Astrocyte (in vitro differentiated cells and primary cell): ENCODE data around the gene ALKBH3. TPM values are rescaled to one million over a fixed set of nuclear protein-coding genes. Genes with fewer than 3 reads are reported as not detected.

Experiments used
- DNase-seq: peaks from one replicate; pipeline ENCODE4 v3.0.0-alpha.2; 2010; ENCODE audit warnings: low read depth
- FAIRE-seq: peaks from 2 replicates; lab custom pipeline; 2011; peaks lifted over from hg19 to GRCh38; lab: Jason Lieb, UNC
- H2AFZ ChIP-seq: 2 replicates; pipeline ENCODE4 v1.6.0; 2012; ENCODE audit warnings: low read depth, low read length, inconsistent platforms
- H3K27ac ChIP-seq: 2 replicates; pipeline ENCODE4 v1.5.1; 2011; ENCODE audit warnings: low read depth, low read length, inconsistent platforms
- H3K27me3 ChIP-seq: 2 replicates; pipeline ENCODE4 v1.6.0; 2011; ENCODE audit warnings: low read length, inconsistent platforms; ENCODE audit not compliant: insufficient read depth
- H3K36me3 ChIP-seq: 2 replicates; pipeline ENCODE4 v1.5.1; 2011; ENCODE audit warnings: low read length, inconsistent platforms; ENCODE audit not compliant: insufficient read depth
- H3K4me1 ChIP-seq: 2 replicates; pipeline ENCODE4 v1.5.1; 2011; ENCODE audit warnings: low read length, inconsistent platforms; ENCODE audit not compliant: insufficient read depth
- H3K4me2 ChIP-seq: 2 replicates; pipeline ENCODE4 v1.6.0; 2012; ENCODE audit warnings: low read length, inconsistent platforms
- H3K4me3 ChIP-seq: 2 replicates; pipeline ENCODE4 v1.5.1; 2011; ENCODE audit warnings: low read depth, mild to moderate bottlenecking, low read length, inconsistent platforms; ENCODE audit not compliant: insufficient read depth
- H3K79me2 ChIP-seq: 2 replicates; pipeline ENCODE4 v1.6.0; 2012; ENCODE audit warnings: mild to moderate bottlenecking, low read length, inconsistent platforms; ENCODE audit not compliant: insufficient read depth
- H3K9ac ChIP-seq: 2 replicates; pipeline ENCODE4 v1.6.0; 2012; ENCODE audit warnings: mild to moderate bottlenecking, low read length, inconsistent platforms
- H3K9me3 ChIP-seq: 2 replicates; pipeline ENCODE4 v1.5.1; 2012; ENCODE audit warnings: low read depth, mild to moderate bottlenecking, low read length, inconsistent platforms; ENCODE audit not compliant: insufficient read depth
- H4K20me1 ChIP-seq: 2 replicates; pipeline ENCODE4 v1.6.0; 2012; ENCODE audit warnings: low read length, inconsistent platforms; ENCODE audit not compliant: insufficient read depth
- H3K27ac Mint-ChIP-seq: one replicate; pipeline ENCODE4 v1.8.0; 2021; ENCODE audit warnings: mild to moderate bottlenecking, mixed read lengths; ENCODE audit not compliant: unreplicated experiment
- H3K27me3 Mint-ChIP-seq: one replicate; pipeline ENCODE4 v1.8.0; 2021; ENCODE audit warnings: low read depth, mixed read lengths; ENCODE audit not compliant: unreplicated experiment
- H3K36me3 Mint-ChIP-seq: one replicate; pipeline ENCODE4 v1.8.0; 2021; ENCODE audit warnings: low read depth, mixed read lengths; ENCODE audit not compliant: unreplicated experiment
- H3K4me1 Mint-ChIP-seq: one replicate; pipeline ENCODE4 v1.8.0; 2021; ENCODE audit warnings: low read depth, mixed read lengths; ENCODE audit not compliant: unreplicated experiment
- H3K4me3 Mint-ChIP-seq: one replicate; pipeline ENCODE4 v1.8.0; 2021; ENCODE audit warnings: mild to moderate bottlenecking, moderate library complexity, mixed read lengths; ENCODE audit not compliant: unreplicated experiment
- H3K9me3 Mint-ChIP-seq: one replicate; pipeline ENCODE4 v1.8.0; 2021; ENCODE audit warnings: mild to moderate bottlenecking, mixed read lengths; ENCODE audit not compliant: unreplicated experiment
- EZH2 ChIP-seq: IDR thresholded peaks from 2 replicates; pipeline ENCODE4 v1.6.1; 2012; ENCODE audit warnings: mild to moderate bottlenecking, low read length, inconsistent platforms; ENCODE audit not compliant: insufficient read depth
- total RNA-seq: library from RNA; stranded (reverse); gene quantifications from 2 replicates; pipeline ENCODE4 v1.2.1, GENCODE V29; 2021
- TF ChIP-seq, protein P1 (sequence below): IDR thresholded peaks from 2 replicates; pipeline ENCODE4 v1.5.1; 2011; ENCODE audit warnings: low read depth, mild to moderate bottlenecking, inconsistent platforms, low read length, moderate library complexity; ENCODE audit not compliant: insufficient read depth

The ALKBH3 gene
- total RNA-seq, 1 donor from 2014 or later, result 30.5 TPM

DNA sequence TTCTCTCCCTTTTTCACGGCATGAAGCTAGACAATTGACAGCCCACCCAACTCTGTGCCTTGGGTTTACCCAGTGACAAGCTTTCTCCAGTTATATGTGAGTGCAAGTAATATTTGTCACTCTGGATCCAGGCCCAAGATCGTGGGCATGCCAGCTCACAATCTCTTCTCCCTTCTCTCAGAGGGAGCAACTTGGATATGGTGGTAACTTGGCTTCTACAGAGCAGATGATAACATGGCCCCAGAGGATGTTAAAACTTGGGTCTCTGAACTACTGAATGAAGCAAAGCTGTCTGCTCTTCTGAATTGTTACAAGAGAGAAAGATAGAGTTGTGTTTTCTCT is 82.6 kb downstream of the ALKBH3 start:
- no peak overlapping the region for H3K4me3 ChIP-seq
- H3K79me2 ChIP-seq, result no peaks in the 10 kb centered on the region
- DNase-seq (no peak), FAIRE-seq (no peak)
- TF ChIP-seq, protein P1, sequence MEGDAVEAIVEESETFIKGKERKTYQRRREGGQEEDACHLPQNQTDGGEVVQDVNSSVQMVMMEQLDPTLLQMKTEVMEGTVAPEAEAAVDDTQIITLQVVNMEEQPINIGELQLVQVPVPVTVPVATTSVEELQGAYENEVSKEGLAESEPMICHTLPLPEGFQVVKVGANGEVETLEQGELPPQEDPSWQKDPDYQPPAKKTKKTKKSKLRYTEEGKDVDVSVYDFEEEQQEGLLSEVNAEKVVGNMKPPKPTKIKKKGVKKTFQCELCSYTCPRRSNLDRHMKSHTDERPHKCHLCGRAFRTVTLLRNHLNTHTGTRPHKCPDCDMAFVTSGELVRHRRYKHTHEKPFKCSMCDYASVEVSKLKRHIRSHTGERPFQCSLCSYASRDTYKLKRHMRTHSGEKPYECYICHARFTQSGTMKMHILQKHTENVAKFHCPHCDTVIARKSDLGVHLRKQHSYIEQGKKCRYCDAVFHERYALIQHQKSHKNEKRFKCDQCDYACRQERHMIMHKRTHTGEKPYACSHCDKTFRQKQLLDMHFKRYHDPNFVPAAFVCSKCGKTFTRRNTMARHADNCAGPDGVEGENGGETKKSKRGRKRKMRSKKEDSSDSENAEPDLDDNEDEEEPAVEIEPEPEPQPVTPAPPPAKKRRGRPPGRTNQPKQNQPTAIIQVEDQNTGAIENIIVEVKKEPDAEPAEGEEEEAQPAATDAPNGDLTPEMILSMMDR, result no peak
- no peak for TF ChIP-seq EZH2
- no peaks in the 10 kb centered on the region for H3K36me3 Mint-ChIP-seq
- peaks cover 5% of the 10 kb centered on the region for H3K9me3 Mint-ChIP-seq
- H3K4me1 Mint-ChIP-seq, result peaks cover 10% of the 10 kb centered on the region
- H3K9me3 ChIP-seq, result peaks cover 3% of the 10 kb centered on the region
- no peak overlapping the region for H3K9ac ChIP-seq
- no peak overlapping the region for H3K27ac Mint-ChIP-seq
- H3K27ac ChIP-seq, result no peak overlapping the region
- no peaks in the 10 kb centered on the region for H3K4me1 ChIP-seq
- peaks cover 6% of the 10 kb centered on the region for H3K27me3 ChIP-seq
- no peak overlapping the region for H3K4me2 ChIP-seq
- H4K20me1 ChIP-seq, result no peaks in the 10 kb centered on the region
- peaks cover 7% of the 10 kb centered on the region for H3K27me3 Mint-ChIP-seq
- H3K4me3 Mint-ChIP-seq, result no peak overlapping the region
- H3K36me3 ChIP-seq, result no peaks in the 10 kb centered on the region
- H2AFZ ChIP-seq, result peak overlapping the region; percentile 1

GRCh38 chr11:43967661-43968060 is 87.0 kb downstream of the ALKBH3 start:
- no peak overlapping the region for H3K4me2 ChIP-seq
- H3K4me1 ChIP-seq, result no peaks in the 10 kb centered on the region
- FAIRE-seq, result no peak
- H3K4me3 Mint-ChIP-seq, result no peak overlapping the region
- no peaks in the 10 kb centered on the region for H4K20me1 ChIP-seq
- no peak overlapping the region for H3K27ac ChIP-seq
- H3K27me3 Mint-ChIP-seq, result peaks cover 8% of the 10 kb centered on the region
- H3K79me2 ChIP-seq, result no peaks in the 10 kb centered on the region
- H3K4me3 ChIP-seq, result no peak overlapping the region
- H3K27me3 ChIP-seq, result peaks cover under 1% of the 10 kb centered on the region
- H3K36me3 Mint-ChIP-seq, result peaks cover 2% of the 10 kb centered on the region
- peaks cover 2% of the 10 kb centered on the region for H3K9me3 Mint-ChIP-seq
- H3K4me1 Mint-ChIP-seq, result peaks cover 11% of the 10 kb centered on the region
- TF ChIP-seq EZH2, result no peak
- TF ChIP-seq, protein P1, result no peak
- no peak for DNase-seq
- no peaks in the 10 kb centered on the region for H3K36me3 ChIP-seq
- no peak overlapping the region for H3K27ac Mint-ChIP-seq
- H3K9me3 ChIP-seq, result no peaks in the 10 kb centered on the region
- H2AFZ ChIP-seq, result no peak overlapping the region
- H3K9ac ChIP-seq, result no peak overlapping the region

GRCh38 chr11:43968719-43969118 is 88.1 kb downstream of the ALKBH3 start:
- H3K4me2 ChIP-seq, result no peak overlapping the region
- Mint-ChIP-seq H3K27ac (no peak overlapping the region), H3K4me1 (peaks cover 11% of the 10 kb centered on the region), H3K36me3 (peaks cover 2% of the 10 kb centered on the region), H3K9me3 (peaks cover 2% of the 10 kb centered on the region), H3K4me3 (no peak overlapping the region), H3K27me3 (peaks cover 2% of the 10 kb centered on the region)
- H4K20me1 ChIP-seq, result no peaks in the 10 kb centered on the region
- H3K27me3 ChIP-seq, result no peaks in the 10 kb centered on the region
- H3K27ac ChIP-seq, result no peak overlapping the region
- no peaks in the 10 kb centered on the region for H3K9me3 ChIP-seq
- no peaks in the 10 kb centered on the region for H3K79me2 ChIP-seq
- no peak overlapping the region for H2AFZ ChIP-seq
- H3K36me3 ChIP-seq, result no peaks in the 10 kb centered on the region
- no peak overlapping the region for H3K9ac ChIP-seq
- no peak for FAIRE-seq
- DNase-seq, result no peak
- no peak overlapping the region for H3K4me3 ChIP-seq
- TF ChIP-seq, protein P1, result no peak
- no peak for TF ChIP-seq EZH2
- H3K4me1 ChIP-seq, result no peaks in the 10 kb centered on the region
